ENCODE measurements around the gene JAKMIP3.

The JAKMIP3 gene

DNA sequence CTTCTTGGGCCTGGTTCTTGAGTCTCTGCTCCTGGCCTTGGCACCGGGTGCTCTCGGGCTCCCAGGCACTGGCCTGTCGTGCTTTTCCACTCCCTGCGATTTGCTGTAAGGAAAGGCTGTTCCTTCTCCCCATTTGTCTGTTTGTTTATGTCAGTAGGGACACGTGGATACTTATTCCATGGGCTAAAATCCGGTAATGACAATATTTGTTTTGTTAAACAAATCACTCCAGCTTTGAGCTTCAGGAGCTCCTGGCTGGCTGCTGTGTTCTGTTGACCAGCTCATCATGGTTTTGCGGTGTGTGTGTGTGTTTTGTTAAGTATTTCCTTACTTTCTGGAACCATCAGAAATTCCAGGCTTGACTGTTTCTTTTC is 17.5 kb upstream of the JAKMIP3 start:
- TF ChIP-seq, protein P1, sequence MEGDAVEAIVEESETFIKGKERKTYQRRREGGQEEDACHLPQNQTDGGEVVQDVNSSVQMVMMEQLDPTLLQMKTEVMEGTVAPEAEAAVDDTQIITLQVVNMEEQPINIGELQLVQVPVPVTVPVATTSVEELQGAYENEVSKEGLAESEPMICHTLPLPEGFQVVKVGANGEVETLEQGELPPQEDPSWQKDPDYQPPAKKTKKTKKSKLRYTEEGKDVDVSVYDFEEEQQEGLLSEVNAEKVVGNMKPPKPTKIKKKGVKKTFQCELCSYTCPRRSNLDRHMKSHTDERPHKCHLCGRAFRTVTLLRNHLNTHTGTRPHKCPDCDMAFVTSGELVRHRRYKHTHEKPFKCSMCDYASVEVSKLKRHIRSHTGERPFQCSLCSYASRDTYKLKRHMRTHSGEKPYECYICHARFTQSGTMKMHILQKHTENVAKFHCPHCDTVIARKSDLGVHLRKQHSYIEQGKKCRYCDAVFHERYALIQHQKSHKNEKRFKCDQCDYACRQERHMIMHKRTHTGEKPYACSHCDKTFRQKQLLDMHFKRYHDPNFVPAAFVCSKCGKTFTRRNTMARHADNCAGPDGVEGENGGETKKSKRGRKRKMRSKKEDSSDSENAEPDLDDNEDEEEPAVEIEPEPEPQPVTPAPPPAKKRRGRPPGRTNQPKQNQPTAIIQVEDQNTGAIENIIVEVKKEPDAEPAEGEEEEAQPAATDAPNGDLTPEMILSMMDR (IDR thresholded peaks at IDR 0.05; ENCODE audit: borderline replicate concordance, control extremely low read depth, extremely low read depth, insufficient read depth, missing control alignments) = no peak
- in situ Hi-C loops (cut with MboI; ENCODE audit: low sequenced_read_pairs, unreplicated experiment) = no loop called here
- DNase-seq (ENCODE audit: low spot score) = no peak

DNA sequence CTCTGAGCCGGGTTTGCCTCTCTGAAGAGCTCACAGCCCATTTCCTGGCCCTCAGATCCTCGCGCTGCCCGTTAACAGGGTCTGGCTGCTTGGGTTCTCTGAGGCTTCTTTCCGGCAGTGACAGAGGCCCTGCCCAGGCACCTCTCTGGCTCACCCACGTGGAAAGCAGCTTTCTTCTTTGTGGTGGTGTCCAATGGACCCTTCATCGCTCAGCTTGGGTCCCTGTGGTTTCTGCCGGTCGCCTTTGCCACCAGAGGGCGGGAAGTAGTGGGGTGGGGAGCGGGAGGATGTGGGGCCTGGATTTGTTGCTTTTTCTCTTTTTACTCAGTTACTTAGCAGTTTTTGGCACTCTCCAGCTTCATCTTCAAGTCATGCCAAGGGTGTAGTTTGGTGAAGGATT is 15.6 kb upstream of the JAKMIP3 start:
- in situ Hi-C loops (cut with MboI; ENCODE audit: low sequenced_read_pairs, unreplicated experiment) = no loop called here
- TF ChIP-seq, protein P1 (IDR thresholded peaks at IDR 0.05; ENCODE audit: borderline replicate concordance, control extremely low read depth, extremely low read depth, insufficient read depth, missing control alignments) = no peak
- no peak for DNase-seq (ENCODE audit: low spot score)

DNA sequence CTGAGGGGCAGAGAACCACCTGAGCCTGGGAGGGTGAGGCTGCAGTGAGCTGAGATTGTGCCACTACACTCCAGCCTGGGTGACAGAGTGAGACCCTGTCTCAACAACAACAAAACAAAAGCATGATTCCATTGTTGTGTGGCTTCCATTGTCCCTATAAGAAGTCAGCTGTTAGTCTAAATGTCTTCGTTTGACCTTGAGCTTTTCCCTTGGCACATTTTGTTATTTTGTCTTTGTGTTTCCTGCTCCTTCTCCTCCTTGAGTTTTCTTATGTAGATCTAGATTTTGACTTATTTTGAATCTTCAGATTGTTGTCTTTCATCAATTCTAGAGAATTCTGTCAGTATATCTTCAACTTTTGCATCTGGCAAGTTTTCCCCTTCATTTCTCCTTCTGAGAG is 13.6 kb upstream of the JAKMIP3 start:
- in situ Hi-C loops (cut with MboI; ENCODE audit: low sequenced_read_pairs, unreplicated experiment) = no loop called here
- TF ChIP-seq, protein P1 (IDR thresholded peaks at IDR 0.05; ENCODE audit: borderline replicate concordance, control extremely low read depth, extremely low read depth, insufficient read depth, missing control alignments) = no peak
- no peak for DNase-seq (ENCODE audit: low spot score)

DNA sequence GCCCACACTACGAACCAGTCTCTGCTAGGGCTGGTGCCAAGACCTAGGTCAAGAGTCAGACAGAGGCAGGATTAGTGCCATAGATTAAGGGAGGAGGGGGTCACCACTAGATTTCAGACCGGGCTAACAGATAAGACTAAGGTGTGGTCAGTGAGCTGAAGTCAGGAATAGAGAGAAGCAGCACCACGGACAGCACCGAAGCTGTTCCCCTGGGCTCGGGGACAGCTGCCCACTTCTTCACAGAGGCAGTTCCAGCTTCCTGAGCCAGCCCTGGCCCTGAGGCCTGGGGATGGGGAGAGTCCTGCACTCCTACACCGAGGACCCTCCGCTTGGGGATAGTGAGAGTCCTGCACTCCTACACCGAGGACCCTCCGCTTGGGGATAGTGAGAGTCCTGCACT is 11.2 kb upstream of the JAKMIP3 start:
- in situ Hi-C loops (cut with MboI; ENCODE audit: low sequenced_read_pairs, unreplicated experiment) = no loop called here
- no peak for DNase-seq (ENCODE audit: low spot score)
- TF ChIP-seq, protein P1 (IDR thresholded peaks at IDR 0.05; ENCODE audit: borderline replicate concordance, control extremely low read depth, extremely low read depth, insufficient read depth, missing control alignments) = no peak

DNA sequence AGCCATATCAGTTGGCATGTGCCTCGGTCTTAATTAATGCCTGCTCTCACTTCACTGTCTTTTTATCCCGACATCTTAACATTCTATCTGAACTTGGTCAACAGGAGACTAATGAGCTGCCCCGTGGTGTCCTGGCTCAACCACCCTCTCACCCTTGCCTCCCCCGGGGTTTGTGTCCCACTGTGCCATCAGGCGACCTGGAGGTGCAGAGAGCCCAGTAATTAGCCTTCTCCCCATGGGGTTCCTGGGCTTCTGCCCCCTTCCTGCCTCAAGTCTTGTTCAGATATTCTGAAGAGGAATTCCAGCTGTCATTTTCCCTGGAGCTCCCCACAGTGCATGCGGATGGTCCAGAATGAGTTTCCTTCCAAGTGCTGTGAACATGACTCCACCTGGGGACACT is 10.1 kb upstream of the JAKMIP3 start:
- TF ChIP-seq, protein P1 (IDR thresholded peaks at IDR 0.05; ENCODE audit: borderline replicate concordance, control extremely low read depth, extremely low read depth, insufficient read depth, missing control alignments) = no peak
- in situ Hi-C loops (cut with MboI; ENCODE audit: low sequenced_read_pairs, unreplicated experiment) = no loop called here
- DNase-seq (ENCODE audit: low spot score) = no peak

DNA sequence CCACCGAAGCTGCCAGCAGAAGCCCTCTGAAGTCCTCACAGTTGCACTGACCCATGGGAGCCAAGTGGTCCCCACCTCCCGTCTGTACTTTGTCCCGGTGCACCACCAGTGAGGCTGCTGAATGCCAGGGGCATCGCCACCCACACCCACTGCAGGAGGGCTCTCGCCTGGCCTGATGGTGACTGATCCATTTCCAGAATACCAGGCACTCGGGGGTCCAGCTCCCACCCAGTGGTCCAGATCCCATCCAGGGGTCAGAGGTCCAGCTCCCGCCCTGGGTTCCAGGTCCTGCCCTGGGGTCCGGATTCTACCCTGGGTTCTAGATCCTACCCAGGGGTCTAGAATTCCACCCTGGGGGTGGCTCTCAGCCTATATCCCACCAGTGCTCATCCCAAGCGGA is 9.1 kb upstream of the JAKMIP3 start:
- in situ Hi-C loops (cut with MboI; ENCODE audit: low sequenced_read_pairs, unreplicated experiment) = no loop called here
- TF ChIP-seq, protein P1 (IDR thresholded peaks at IDR 0.05; ENCODE audit: borderline replicate concordance, control extremely low read depth, extremely low read depth, insufficient read depth, missing control alignments) = no peak
- DNase-seq (ENCODE audit: low spot score) = no peak

DNA sequence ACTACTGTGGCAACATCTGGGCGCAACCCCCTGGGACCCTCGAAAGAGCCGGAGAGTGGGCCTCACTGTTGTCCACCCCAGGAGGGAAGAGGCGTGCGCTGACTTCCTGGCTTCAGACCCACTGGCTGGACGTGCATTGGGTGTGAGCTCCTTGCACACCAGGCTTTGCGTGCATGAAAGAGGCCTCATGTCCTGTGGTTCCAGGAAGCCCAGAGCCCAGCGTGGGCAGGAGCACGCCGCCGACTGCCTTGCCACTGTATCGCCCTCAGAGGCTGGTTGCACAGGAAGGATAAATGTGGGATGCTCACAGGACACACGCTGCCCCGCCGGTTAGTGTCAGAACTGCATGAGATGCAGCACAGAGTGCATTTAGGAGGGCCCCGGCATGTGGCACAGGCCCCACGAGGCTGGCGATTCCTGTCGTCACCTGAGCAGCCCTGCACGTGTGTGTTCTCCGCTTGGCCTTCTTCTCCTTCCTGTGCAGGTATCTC is 8.5 kb upstream of the JAKMIP3 start:
- in situ Hi-C loops (cut with MboI; ENCODE audit: low sequenced_read_pairs, unreplicated experiment) = no loop called here
- DNase-seq (ENCODE audit: low spot score) = no peak
- TF ChIP-seq, protein P1 (IDR thresholded peaks at IDR 0.05; ENCODE audit: borderline replicate concordance, control extremely low read depth, extremely low read depth, insufficient read depth, missing control alignments) = no peak
